Activated CD8-positive, alpha-beta T cell treated with anti-CD3 and anti-CD28 coated beads, Interleukin-2, amount 10 ng/mL, durations not matched to agents 7 days and 5 days (primary cell): Measurements from ENCODE around the gene SPARCL1. TPM values are rescaled to one million over a fixed set of nuclear protein-coding genes. Genes with fewer than 3 reads are reported as not detected.
"Not testable (repeated sequence)": the region's sequence is repeated elsewhere in the genome, so short reads cannot be mapped to it uniquely, and the experiment has no call there.

Experiments used
- ATAC-seq: fragments of 150-1000 bp; cut with Tn5 transposase; one replicate; pipeline ENCODE4 v1.10.0; 2021; ENCODE audit warnings: moderate library complexity
- CTCF ChIA-PET: fragments of 350-600 bp; sonication (Branson Sonifier 250); formaldehyde crosslinking; loops from one replicate; lab custom pipeline; 2021; ENCODE audit warnings: antibody characterized with exemption; lab: Charles Lee
- POLR2A ChIA-PET: fragments of 350-600 bp; sonication (Branson Sonifier 250); formaldehyde crosslinking; loops from one replicate; lab custom pipeline; 2021; ENCODE audit warnings: antibody characterized with exemption; lab: Charles Lee
- DNase-seq: peaks from one replicate; pipeline ENCODE4 v3.0.0-alpha.2; 2020
- H3K27ac Mint-ChIP-seq: one replicate; pipeline ENCODE4 v1.8.0; 2021; ENCODE audit warnings: mild to moderate bottlenecking, mixed read lengths
- H3K27me3 Mint-ChIP-seq: one replicate; pipeline ENCODE4 v1.8.0; 2021; ENCODE audit warnings: low read depth, mixed read lengths
- H3K36me3 Mint-ChIP-seq: one replicate; pipeline ENCODE4 v1.8.0; 2021; ENCODE audit warnings: low read depth, mixed read lengths
- H3K4me1 Mint-ChIP-seq: one replicate; pipeline ENCODE4 v1.8.0; 2021; ENCODE audit warnings: low read depth, mixed read lengths
- H3K4me3 Mint-ChIP-seq: one replicate; pipeline ENCODE4 v1.8.0; 2021; ENCODE audit warnings: mild to moderate bottlenecking, mixed read lengths
- H3K9me3 Mint-ChIP-seq: one replicate; pipeline ENCODE4 v1.8.0; 2022; ENCODE audit warnings: mixed read lengths; ENCODE audit not compliant: insufficient read depth
- total RNA-seq, 2 experiments: library from RNA; stranded (reverse); gene quantifications; one replicate each; pipeline ENCODE4 v1.2.3, GENCODE V29; 2021

SPARCL1 gene
- total RNA-seq, 2 experiments from 2014 or later: not detected

DNA sequence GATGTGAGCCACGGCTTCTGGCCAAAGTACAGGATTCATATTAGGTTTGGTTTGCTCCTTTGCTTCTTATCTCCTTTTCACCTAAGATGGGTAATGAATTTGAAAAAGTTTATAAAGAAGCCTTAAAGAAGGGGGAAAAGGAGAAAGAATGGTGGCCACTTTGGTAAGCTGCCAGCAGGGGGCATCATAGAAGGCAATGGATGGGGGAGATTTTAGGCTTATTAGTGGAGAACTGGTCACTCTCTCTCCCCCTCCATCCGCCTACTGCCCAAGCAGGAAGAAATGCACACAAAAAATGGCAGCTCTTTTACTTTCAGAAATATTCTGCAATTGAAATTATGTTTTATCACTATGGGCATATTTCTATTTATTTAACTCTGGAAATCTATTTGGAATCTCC, 32.0 kb downstream of the SPARCL1 start:
- H3K27ac Mint-ChIP-seq: no peak overlapping the region
- H3K9me3 Mint-ChIP-seq: no peaks in the 10 kb centered on the region
- H3K4me1 Mint-ChIP-seq: peaks cover 6% of the 10 kb centered on the region
- no peak overlapping the region for H3K4me3 Mint-ChIP-seq
- ATAC-seq: no peak
- H3K27me3 Mint-ChIP-seq: no peaks in the 10 kb centered on the region
- DNase-seq: peak; percentile 24
- CTCF ChIA-PET: interaction anchor here (1.4 to 2.2 kb wide), 4 partner anchors 10 to 352 kb away, joined by 4 to 8 read pairs (median 6); no protein-coding TSS in a partner anchor
- POLR2A ChIA-PET: no interaction called here
- H3K36me3 Mint-ChIP-seq: no peaks in the 10 kb centered on the region

DNA sequence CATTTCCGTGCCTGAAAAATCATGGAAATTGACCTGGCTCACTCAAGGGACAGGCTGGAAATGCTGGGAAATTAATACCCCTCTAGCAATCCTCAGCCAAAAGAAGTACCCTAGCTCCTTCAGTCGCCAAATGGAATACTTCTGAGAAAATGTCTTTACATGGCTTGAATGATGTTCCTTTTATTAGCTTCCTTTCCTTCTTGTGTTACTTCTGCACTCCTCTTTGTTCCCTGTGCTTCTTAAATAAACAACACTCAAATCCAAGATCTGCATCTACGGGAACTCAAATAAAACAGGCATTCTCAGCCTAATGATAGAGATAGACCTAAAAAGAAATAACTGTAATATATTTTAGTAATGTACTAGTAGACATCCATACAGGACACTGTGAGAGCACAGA, 36.1 kb downstream of the SPARCL1 start:
- no peak overlapping the region for H3K27ac Mint-ChIP-seq
- ATAC-seq (no peak), DNase-seq (no peak)
- peaks cover 4% of the 10 kb centered on the region for H3K4me1 Mint-ChIP-seq
- no peaks in the 10 kb centered on the region for H3K9me3 Mint-ChIP-seq
- ChIA-PET POLR2A (no interaction called here), CTCF (interaction anchor here (1.0 kb wide), 1 partner anchor 10 kb away, joined by 3 read pairs; no protein-coding TSS in a partner anchor)
- no peak overlapping the region for H3K4me3 Mint-ChIP-seq
- H3K27me3 Mint-ChIP-seq: no peaks in the 10 kb centered on the region
- no peaks in the 10 kb centered on the region for H3K36me3 Mint-ChIP-seq

DNA sequence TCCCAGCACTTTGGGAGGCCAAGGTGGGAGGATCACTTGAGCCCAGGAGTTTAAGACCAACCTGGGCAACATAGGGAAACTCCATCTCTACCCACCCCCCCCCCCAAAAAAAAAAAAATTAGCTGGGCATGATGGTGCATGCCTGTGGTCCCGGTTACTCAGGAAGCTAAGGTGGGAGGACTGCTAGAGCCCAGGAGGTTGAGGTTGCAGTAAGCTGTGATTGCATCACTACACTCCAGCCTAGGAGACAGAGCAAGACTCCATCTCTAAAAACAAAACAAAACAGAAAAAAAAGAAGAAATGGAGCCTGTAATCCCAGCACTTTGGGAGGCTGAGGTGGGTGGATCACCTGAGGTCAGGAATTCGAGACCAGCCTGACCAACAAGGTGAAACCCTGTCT, 37.3 kb downstream of the SPARCL1 start:
- CTCF ChIA-PET, H3K9me3 Mint-ChIP-seq, H3K4me3 Mint-ChIP-seq, H3K27ac Mint-ChIP-seq, H3K4me1 Mint-ChIP-seq, H3K27me3 Mint-ChIP-seq, H3K36me3 Mint-ChIP-seq, DNase-seq, ATAC-seq, POLR2A ChIA-PET: not testable (repeated sequence)

DNA sequence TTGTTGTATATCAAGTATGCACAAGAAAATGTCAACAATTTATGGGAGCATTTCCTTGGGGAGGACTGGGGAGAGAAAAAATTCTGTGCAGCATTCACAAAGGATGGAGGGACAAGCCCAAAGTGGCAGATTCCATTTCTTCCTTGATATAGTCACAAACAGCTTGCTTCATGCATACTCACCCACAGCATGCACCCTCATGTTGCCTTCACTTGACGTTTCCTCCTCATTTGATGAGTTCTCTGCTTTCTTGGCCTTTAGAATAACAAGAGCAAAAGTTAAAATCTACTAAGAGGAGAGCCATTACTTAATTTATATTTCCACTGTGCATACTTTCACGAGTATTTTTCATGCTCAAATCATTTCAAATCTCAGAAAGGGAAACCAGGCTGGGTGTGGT, 37.7 kb downstream of the SPARCL1 start:
- Mint-ChIP-seq H3K36me3 (no peaks in the 10 kb centered on the region), H3K4me1 (peaks cover 3% of the 10 kb centered on the region), H3K4me3 (no peak overlapping the region), H3K9me3 (no peaks in the 10 kb centered on the region), H3K27me3 (no peaks in the 10 kb centered on the region), H3K27ac (no peak overlapping the region)
- ChIA-PET CTCF (no interaction called here), POLR2A (no interaction called here)
- ATAC-seq (no peak), DNase-seq (no peak)

DNA sequence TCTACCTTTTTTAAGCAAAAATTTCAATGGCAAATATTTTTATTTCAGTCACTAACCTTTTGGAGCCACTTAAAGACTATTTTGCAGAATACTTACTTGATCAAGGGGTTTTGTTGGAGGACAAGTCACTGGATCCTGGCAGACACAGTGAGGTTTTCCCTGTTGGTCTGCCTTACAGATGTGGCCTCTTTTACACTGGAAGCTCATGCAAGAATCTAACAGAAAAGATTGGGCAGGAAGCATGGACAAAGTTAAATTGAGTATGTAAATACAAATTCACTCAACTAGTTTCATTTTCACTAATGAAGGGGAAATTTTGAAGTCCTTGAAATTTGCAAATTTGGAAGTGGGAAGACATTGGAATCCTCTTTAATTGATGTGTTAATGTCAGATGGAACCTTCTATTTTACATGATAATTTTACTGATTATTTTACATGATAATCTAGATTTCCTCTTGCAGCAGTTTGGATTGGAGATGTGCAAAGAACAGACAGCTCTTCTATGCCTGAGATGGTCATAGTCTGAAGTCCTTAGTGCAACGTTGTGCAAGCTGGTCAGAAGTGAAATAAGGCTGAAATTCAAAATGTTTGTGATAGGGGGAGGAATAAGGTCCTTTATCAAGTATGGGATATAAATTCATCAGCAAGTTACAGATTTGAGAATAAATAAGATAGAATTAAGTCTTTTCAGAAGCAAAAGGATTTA, 38.4 kb downstream of the SPARCL1 start:
- no peak for DNase-seq
- POLR2A ChIA-PET: no interaction called here
- Mint-ChIP-seq H3K27ac (no peak overlapping the region), H3K9me3 (no peaks in the 10 kb centered on the region), H3K27me3 (no peaks in the 10 kb centered on the region), H3K36me3 (no peaks in the 10 kb centered on the region), H3K4me1 (peaks cover 3% of the 10 kb centered on the region), H3K4me3 (no peak overlapping the region)
- CTCF ChIA-PET: no interaction called here
- no peak for ATAC-seq

DNA sequence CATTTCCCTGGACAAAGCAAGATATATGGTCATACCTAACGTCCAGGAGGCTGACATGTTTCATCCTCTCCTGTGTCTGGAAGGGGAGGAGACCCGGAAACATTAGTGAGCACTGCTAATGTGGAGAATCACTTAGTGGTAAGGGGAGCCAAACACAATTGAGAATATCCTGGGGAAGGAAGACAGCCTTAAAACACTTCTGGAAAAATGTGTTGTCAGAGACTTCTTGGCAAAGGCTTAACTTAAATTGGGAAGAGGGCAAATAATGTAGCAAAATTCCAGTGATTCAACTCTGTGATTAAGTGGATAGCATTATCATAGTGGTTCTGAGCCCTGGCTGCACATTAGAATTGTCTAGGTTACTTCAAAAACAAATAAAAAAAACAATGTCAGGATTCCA, 39.5 kb downstream of the SPARCL1 start:
- ChIA-PET CTCF (no interaction called here), POLR2A (no interaction called here)
- no peaks in the 10 kb centered on the region for H3K36me3 Mint-ChIP-seq
- no peak overlapping the region for H3K27ac Mint-ChIP-seq
- no peak for ATAC-seq
- no peak for DNase-seq
- H3K4me1 Mint-ChIP-seq: peaks cover 3% of the 10 kb centered on the region
- peaks cover 2% of the 10 kb centered on the region for H3K27me3 Mint-ChIP-seq
- H3K4me3 Mint-ChIP-seq: no peak overlapping the region
- H3K9me3 Mint-ChIP-seq: no peaks in the 10 kb centered on the region

DNA sequence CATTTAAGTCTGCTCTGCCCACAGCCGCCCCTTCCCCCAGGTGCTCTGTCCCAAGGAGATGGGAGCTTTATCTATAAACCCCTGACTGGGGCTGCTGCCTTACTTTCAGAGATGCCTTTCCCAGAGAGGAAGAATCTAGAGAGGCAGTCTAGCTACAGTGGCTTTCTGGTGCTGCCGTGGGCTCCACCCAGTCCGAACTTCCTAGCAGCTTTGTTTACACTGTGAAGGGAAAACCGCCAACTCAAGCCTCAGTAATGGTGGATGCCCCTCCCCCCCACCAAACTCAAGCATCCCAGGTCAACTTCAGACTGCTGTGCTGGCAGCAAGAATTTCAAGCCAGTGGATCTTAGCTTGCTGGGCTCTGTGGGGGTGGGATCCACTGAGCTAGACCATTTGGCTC, 40.5 kb downstream of the SPARCL1 start:
- DNase-seq, POLR2A ChIA-PET, H3K27me3 Mint-ChIP-seq, H3K36me3 Mint-ChIP-seq, H3K4me3 Mint-ChIP-seq, H3K27ac Mint-ChIP-seq, H3K4me1 Mint-ChIP-seq, H3K9me3 Mint-ChIP-seq, CTCF ChIA-PET, ATAC-seq: not testable (repeated sequence)

DNA sequence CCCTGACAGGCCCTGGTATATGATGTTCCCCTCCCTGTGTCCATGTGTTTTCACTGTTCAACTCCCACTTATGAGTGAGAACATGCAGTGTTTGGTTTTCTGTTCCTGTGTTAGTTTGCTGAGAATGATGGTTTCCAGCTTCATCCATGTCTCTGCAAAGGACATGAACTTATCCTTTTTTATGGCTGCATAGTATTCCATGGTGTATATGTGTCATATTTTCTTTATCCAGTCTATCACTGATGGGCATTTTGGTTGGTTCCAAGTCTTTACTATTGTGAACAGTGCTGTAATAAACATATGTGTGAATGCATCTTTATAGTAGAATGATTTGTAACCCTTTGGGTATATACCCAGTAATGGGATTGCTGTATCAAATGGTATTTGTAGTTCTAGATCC, 45.9 kb downstream of the SPARCL1 start:
- CTCF ChIA-PET: interaction anchor here (1.1 to 2.3 kb wide), 2 partner anchors 10 to 14 kb away, joined by 3 to 6 read pairs; no protein-coding TSS in a partner anchor
- H3K4me1 Mint-ChIP-seq, H3K4me3 Mint-ChIP-seq, ATAC-seq, DNase-seq, H3K36me3 Mint-ChIP-seq, H3K9me3 Mint-ChIP-seq, H3K27me3 Mint-ChIP-seq, H3K27ac Mint-ChIP-seq, POLR2A ChIA-PET: not testable (repeated sequence)

DNA sequence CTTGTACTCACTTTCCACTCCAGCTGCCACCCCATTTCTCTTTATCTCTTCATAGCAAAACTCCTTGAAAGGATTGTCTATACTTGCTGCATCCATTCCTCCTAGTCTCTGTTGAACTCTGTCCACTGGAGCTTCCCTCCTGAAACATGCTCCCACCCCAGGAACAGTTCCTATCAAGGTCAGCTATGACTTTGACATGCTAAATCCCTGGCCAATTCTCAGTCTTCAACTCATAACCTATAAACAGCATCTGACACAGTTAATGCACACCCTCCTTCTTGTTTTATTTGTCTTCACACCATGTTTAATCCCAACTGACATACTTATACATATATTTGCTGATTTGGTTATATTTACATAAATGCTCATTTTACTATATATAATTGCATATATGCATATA, 47.8 kb downstream of the SPARCL1 start:
- ATAC-seq (no peak), DNase-seq (no peak)
- Mint-ChIP-seq H3K27me3 (peaks cover 2% of the 10 kb centered on the region), H3K9me3 (no peaks in the 10 kb centered on the region), H3K4me3 (no peak overlapping the region), H3K4me1 (no peaks in the 10 kb centered on the region), H3K27ac (no peak overlapping the region), H3K36me3 (no peaks in the 10 kb centered on the region)
- POLR2A ChIA-PET: no interaction called here
- CTCF ChIA-PET: interaction anchor here (2.3 kb wide), 1 partner anchor 16 kb away, joined by 6 read pairs; no protein-coding TSS in a partner anchor

DNA sequence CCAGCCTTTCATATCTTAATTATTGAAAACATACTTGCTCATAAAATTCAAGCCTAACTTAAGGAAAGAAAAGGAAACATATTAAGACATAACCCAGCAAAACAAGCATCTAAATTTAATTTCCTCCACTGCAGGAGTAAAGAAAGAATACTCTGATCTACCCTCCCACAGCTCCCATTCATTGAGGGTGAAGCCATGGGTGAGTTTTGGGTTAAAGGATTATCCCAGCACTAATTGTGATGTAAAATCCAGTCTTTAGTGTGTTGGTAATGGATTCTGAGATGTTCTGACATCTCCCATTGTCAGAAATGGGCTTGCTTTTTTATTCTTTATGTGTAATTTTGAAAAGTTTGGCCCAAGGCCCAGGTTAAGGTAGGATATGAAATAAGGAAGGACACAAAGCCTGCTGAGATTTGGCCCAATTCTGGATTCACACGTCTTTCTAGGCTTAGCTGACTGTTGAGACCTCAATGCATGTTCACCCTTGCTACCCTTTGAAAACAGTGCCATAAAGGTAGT, 50.4 kb downstream of the SPARCL1 start:
- POLR2A ChIA-PET: no interaction called here
- Mint-ChIP-seq H3K4me3 (no peak overlapping the region), H3K4me1 (no peaks in the 10 kb centered on the region), H3K27ac (no peak overlapping the region), H3K36me3 (no peaks in the 10 kb centered on the region), H3K27me3 (no peaks in the 10 kb centered on the region), H3K9me3 (no peaks in the 10 kb centered on the region)
- CTCF ChIA-PET: no interaction called here
- ATAC-seq (no peak), DNase-seq (no peak)

DNA sequence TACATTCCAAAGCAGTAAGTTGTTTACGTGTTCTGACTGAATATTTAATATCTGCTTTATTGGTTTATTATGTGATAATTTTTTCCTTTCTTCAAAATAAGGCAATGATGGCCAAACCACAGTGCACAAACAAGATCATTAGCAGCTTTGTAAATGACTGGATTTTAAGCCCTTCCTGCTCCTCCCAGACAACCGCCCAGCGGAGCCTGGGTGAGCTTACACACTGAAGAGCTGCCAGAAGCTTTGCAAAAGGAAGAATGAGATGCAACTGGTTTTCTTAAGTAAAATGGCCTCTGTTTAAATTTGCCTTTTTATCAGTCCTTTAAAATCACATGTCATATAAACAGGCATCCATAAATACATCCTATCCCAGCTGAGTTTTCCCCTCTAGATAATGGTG, 52.2 kb downstream of the SPARCL1 start:
- H3K4me1 Mint-ChIP-seq: no peaks in the 10 kb centered on the region
- no peaks in the 10 kb centered on the region for H3K36me3 Mint-ChIP-seq

DNA sequence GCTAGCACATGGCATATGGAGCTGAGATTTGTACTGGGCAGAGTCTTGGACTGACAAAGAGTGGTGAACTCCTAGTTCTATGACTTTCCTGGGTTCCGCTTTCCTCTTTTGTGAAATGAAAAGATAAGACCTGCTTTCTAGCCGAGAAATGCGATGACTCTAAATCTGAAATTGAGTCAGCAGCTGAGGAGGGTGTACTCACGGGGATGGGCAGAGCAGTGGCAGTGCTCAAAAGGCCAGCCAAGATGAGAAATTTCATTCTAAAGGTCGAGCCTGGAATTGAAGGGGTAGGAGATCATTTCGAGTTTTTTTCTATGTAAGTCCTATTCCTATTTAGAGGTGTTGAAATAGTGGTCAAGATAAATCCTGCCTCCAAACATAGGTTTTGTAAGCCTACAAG, 59.8 kb downstream of the SPARCL1 start:
- ChIA-PET CTCF (interaction anchor here (1.2 to 8.7 kb wide), 2 partner anchors 47 to 93 kb away, joined by 4 to 100 read pairs; partner anchors contain the start of gene NUDT9), POLR2A (no interaction called here)
- Mint-ChIP-seq H3K4me1 (no peaks in the 10 kb centered on the region), H3K9me3 (no peaks in the 10 kb centered on the region), H3K4me3 (no peak overlapping the region), H3K27ac (no peak overlapping the region), H3K27me3 (no peaks in the 10 kb centered on the region), H3K36me3 (no peaks in the 10 kb centered on the region)
- DNase-seq: no peak
- ATAC-seq: no peak

More for the DNA sequence above, 52.2 kb downstream of the SPARCL1 start:
- Mint-ChIP-seq H3K9me3 (no peaks in the 10 kb centered on the region), H3K27me3 (no peaks in the 10 kb centered on the region), H3K27ac (no peak overlapping the region), H3K4me3 (no peak overlapping the region)
- CTCF ChIA-PET: no interaction called here
- DNase-seq (no peak), ATAC-seq (no peak)
- POLR2A ChIA-PET: no interaction called here
